MCF 10A (cell line): ENCODE data around the gene IL15RA. TPM values are rescaled to one million over a fixed set of nuclear protein-coding genes. Genes with fewer than 3 reads are reported as not detected.

Experiments used
- BruUV-seq: library from RNA; stranded (reverse); fragments of 400-500 nt; replicated peaks from 2 replicates; lab custom pipeline; 2021; lab: Mats Ljungman, UMichigan
- CTCF ChIA-PET: fragments of 300-600 bp; sonication (Branson Sonifier 250); formaldehyde crosslinking; extraction: SDS; loops from one replicate; lab custom pipeline; 2021; ENCODE audit warnings: antibody characterized with exemption, inconsistent platforms; lab: Yijun Ruan, JAX
- POLR2A ChIA-PET: fragments of 300-600, 350-650 bp; sonication (Branson Sonifier 250); formaldehyde crosslinking; extraction: SDS; loops from one replicate; lab custom pipeline; 2020; ENCODE audit warnings: antibody characterized with exemption, inconsistent platforms; lab: Yijun Ruan, JAX
- DNase-seq: peaks from one replicate; pipeline ENCODE4 v3.0.0-alpha.2; 2018; ENCODE audit not compliant: unreplicated experiment
- H3K27ac Mint-ChIP-seq: one replicate; pipeline ENCODE4 v1.8.0; 2022; ENCODE audit warnings: mild to moderate bottlenecking, low read depth, mixed read lengths; ENCODE audit not compliant: unreplicated experiment
- H3K27me3 Mint-ChIP-seq: one replicate; pipeline ENCODE4 v1.8.0; 2022; ENCODE audit warnings: mixed read lengths; ENCODE audit not compliant: insufficient read depth, unreplicated experiment
- H3K36me3 Mint-ChIP-seq: one replicate; pipeline ENCODE4 v1.8.0; 2022; ENCODE audit warnings: mild to moderate bottlenecking, moderate library complexity, mixed read lengths; ENCODE audit not compliant: insufficient read depth, unreplicated experiment
- H3K4me1 Mint-ChIP-seq: one replicate; pipeline ENCODE4 v1.8.0; 2022; ENCODE audit warnings: mixed read lengths; ENCODE audit not compliant: insufficient read depth, unreplicated experiment
- H3K4me3 Mint-ChIP-seq: one replicate; pipeline ENCODE4 v1.8.0; 2022; ENCODE audit warnings: mild to moderate bottlenecking, moderate library complexity, mixed read lengths; ENCODE audit not compliant: unreplicated experiment
- H3K9me3 Mint-ChIP-seq: one replicate; pipeline ENCODE4 v1.8.0; 2022; ENCODE audit warnings: mixed read lengths; ENCODE audit not compliant: unreplicated experiment
- intact Hi-C: fragments of 100-400 bp; cut with micrococcal nuclease; formaldehyde crosslinking; loops from 2 replicates; pipeline ENCODE4 v1.14.1; 2022
- total RNA-seq: library from RNA; stranded (reverse); gene quantifications from 2 replicates; pipeline ENCODE4 v1.2.3, GENCODE V29; 2022
- TF ChIP-seq, protein P1 (sequence below): fragments of 200-600 bp; IDR thresholded peaks from one replicate; pipeline ENCODE4 v1.8.0; 2022; ENCODE audit warnings: antibody characterized with exemption, mild to moderate bottlenecking; ENCODE audit not compliant: unreplicated experiment

Gene IL15RA
- total RNA-seq, 1 experiment from 2014 or later, result 6.0 TPM

DNA sequence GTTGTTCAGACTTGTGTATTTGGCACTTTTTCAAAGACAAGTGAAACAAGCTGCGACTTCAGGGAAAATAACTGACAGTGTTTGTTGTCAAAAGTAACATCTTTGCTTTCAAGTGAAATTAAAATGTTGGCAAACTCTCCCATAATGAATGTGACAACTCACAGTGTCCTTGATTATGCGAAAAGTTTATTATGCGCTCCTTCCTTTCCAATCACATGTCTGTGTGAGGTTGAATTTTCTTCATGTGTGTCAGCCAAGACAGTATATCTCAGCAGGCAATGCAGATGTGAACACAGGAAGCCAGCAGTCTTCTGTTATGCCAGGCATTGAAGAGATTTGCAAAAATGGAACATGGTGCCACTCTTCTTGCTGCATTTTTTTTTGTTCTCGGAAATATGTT is 58.6 kb downstream of the IL15RA start:
- peaks cover 87% of the 10 kb centered on the region for H3K36me3 Mint-ChIP-seq
- no peaks in the 10 kb centered on the region for H3K27me3 Mint-ChIP-seq
- ChIA-PET POLR2A (no interaction called here), CTCF (no interaction called here)
- H3K9me3 Mint-ChIP-seq, result no peaks in the 10 kb centered on the region
- intact Hi-C loops, result no loop called here
- H3K4me1 Mint-ChIP-seq, result no peaks in the 10 kb centered on the region
- TF ChIP-seq, protein P1, sequence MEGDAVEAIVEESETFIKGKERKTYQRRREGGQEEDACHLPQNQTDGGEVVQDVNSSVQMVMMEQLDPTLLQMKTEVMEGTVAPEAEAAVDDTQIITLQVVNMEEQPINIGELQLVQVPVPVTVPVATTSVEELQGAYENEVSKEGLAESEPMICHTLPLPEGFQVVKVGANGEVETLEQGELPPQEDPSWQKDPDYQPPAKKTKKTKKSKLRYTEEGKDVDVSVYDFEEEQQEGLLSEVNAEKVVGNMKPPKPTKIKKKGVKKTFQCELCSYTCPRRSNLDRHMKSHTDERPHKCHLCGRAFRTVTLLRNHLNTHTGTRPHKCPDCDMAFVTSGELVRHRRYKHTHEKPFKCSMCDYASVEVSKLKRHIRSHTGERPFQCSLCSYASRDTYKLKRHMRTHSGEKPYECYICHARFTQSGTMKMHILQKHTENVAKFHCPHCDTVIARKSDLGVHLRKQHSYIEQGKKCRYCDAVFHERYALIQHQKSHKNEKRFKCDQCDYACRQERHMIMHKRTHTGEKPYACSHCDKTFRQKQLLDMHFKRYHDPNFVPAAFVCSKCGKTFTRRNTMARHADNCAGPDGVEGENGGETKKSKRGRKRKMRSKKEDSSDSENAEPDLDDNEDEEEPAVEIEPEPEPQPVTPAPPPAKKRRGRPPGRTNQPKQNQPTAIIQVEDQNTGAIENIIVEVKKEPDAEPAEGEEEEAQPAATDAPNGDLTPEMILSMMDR, result no peak
- DNase-seq, result no peak
- no peak overlapping the region for H3K27ac Mint-ChIP-seq
- BruUV-seq, result no TSS peak
- H3K4me3 Mint-ChIP-seq, result no peak overlapping the region

DNA sequence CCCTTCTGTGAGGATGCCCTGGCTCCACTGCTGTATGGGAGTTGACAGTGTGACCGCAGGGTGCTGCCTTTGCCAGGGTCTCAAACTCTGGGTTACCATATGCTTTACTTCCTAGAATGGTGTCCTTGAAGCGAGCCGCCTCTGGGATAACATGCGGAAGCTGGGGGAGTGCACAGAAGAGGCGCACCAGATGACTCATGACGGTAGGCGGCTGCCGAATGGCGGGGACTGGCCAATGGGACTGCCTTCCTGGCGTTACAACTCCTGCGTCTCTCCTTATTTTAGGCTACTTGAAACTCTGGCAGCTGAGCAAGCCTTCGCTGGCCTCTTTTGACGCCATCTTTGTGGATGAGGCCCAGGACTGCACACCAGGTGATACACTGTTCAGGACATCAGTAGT is 60.0 kb downstream of the IL15RA start:
- BruUV-seq, result no TSS peak
- Mint-ChIP-seq H3K27ac (no peak overlapping the region), H3K4me3 (no peak overlapping the region), H3K9me3 (no peaks in the 10 kb centered on the region), H3K4me1 (no peaks in the 10 kb centered on the region), H3K36me3 (peaks cover 86% of the 10 kb centered on the region), H3K27me3 (no peaks in the 10 kb centered on the region)
- ChIA-PET POLR2A (no interaction called here), CTCF (no interaction called here)
- no peak for DNase-seq
- intact Hi-C loops, result no loop called here
- TF ChIP-seq, protein P1, result no peak

DNA sequence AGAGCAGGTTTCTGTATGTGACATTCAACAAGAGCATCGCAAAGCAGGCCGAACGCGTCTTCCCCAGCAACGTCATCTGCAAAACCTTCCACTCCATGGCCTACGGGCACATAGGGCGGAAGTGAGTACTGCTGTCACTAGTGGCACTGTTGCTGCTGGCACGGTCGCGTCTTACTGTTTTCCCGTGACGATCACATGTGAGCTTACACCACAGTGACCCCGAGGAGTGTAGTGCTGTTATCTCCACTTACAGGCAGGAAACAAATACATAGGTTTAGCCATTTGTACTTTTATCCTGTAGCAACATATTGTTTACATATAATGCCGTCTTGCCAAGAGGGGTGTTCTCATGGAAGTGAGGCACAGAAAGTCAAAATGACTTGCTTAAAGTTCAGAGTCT is 61.9 kb downstream of the IL15RA start:
- H3K4me1 Mint-ChIP-seq, result no peaks in the 10 kb centered on the region
- no peak for DNase-seq
- H3K9me3 Mint-ChIP-seq, result no peaks in the 10 kb centered on the region
- H3K4me3 Mint-ChIP-seq, result no peak overlapping the region
- H3K27ac Mint-ChIP-seq, result no peak overlapping the region
- no peaks in the 10 kb centered on the region for H3K27me3 Mint-ChIP-seq
- no TSS peak for BruUV-seq
- CTCF ChIA-PET, result no interaction called here
- intact Hi-C loops, result no loop called here
- POLR2A ChIA-PET, result no interaction called here
- H3K36me3 Mint-ChIP-seq, result peaks cover 85% of the 10 kb centered on the region
- TF ChIP-seq, protein P1, result no peak

DNA sequence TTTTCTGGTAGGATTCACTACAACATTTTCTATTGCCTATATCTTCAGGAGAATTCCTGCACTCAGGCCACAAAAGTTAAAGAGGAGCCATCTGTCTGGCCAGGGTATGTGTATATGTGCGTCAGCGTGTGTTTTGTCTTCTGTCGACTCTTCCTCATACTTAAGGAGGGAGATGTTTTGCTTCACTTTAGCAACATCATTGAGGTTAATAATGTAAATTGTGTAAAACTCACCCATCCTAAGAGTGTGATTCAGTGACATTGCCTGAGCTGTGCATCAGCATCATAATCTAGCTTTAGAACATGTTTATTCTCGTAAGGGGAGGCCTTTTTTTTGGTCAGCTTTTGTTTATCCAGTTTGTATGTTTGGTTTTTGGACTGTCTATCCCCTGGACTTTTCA is 63.6 kb downstream of the IL15RA start:
- BruUV-seq, result no TSS peak
- Mint-ChIP-seq H3K36me3 (peaks cover 92% of the 10 kb centered on the region), H3K27ac (no peak overlapping the region), H3K4me1 (no peaks in the 10 kb centered on the region), H3K27me3 (no peaks in the 10 kb centered on the region), H3K9me3 (no peaks in the 10 kb centered on the region), H3K4me3 (no peak overlapping the region)
- TF ChIP-seq, protein P1, result no peak
- intact Hi-C loops, result no loop called here
- POLR2A ChIA-PET, result no interaction called here
- CTCF ChIA-PET, result no interaction called here
- DNase-seq, result no peak
